AG04450 (cell line): ENCODE data around the gene UBASH3A. TPM values are rescaled to one million over a fixed set of nuclear protein-coding genes. Genes with fewer than 3 reads are reported as not detected.

Experiments used
- CTCF ChIA-PET: fragments of 300-600, 350-600 bp; formaldehyde crosslinking; extraction: SDS; loops from one replicate; lab custom pipeline; 2022; ENCODE audit warnings: antibody characterized with exemption, inconsistent platforms; lab: Charles Lee
- POLR2A ChIA-PET: fragments of 350-600 bp; formaldehyde crosslinking; extraction: SDS; loops from one replicate; lab custom pipeline; 2021; ENCODE audit warnings: antibody characterized with exemption, inconsistent platforms; lab: Yijun Ruan, JAX
- DNase-seq: peaks from one replicate; pipeline ENCODE4 v3.0.0-alpha.2; 2011; ENCODE audit warnings: low read depth, low spot score
- H3K27ac ChIP-seq: one replicate; pipeline ENCODE4 v1.5.1; 2012; ENCODE audit warnings: low read depth, low read length, control low read depth
- H3K27me3 ChIP-seq: one replicate; pipeline ENCODE4 v1.6.0; 2012; ENCODE audit warnings: low read length; ENCODE audit not compliant: control insufficient read depth, insufficient read depth
- H3K4me3 ChIP-seq: 2 replicates; pipeline ENCODE4 v1.5.1; 2011; ENCODE audit warnings: mild to moderate bottlenecking, low read depth, low read length, control low read depth
- H3K9me3 ChIP-seq: 2 replicates; pipeline ENCODE4 v1.5.1; 2012; ENCODE audit warnings: low read length; ENCODE audit not compliant: control insufficient read depth, insufficient read depth
- polyA plus RNA-seq: library from polyadenylated mRNA; depleted of rRNA; stranded (reverse); fragments of >200 nt; gene quantifications from 2 replicates; pipeline ENCODE4 v1.2.3, GENCODE V29; 2011
- TF ChIP-seq, protein P1 (sequence below): IDR thresholded peaks from 2 replicates; pipeline ENCODE4 v1.5.1; 2011; ENCODE audit warnings: low read depth, low read length, control low read depth, inconsistent platforms

UBASH3A gene
- polyA plus RNA-seq, 1 experiment: not detected

GRCh38 chr21:42374864-42375499, 28.7 kb upstream of the UBASH3A start:
- ChIA-PET CTCF (no interaction called here), POLR2A (interaction anchor here (0.7 kb wide), 1 partner anchor 60 kb away, joined by 10 read pairs; no protein-coding TSS in a partner anchor)
- Histone ChIP-seq H3K27ac (no peak overlapping the region), H3K4me3 (no peak overlapping the region), H3K27me3 (no peaks in the 10 kb centered on the region), H3K9me3 (no peaks in the 10 kb centered on the region)
- no peak for DNase-seq
- TF ChIP-seq, protein P1, sequence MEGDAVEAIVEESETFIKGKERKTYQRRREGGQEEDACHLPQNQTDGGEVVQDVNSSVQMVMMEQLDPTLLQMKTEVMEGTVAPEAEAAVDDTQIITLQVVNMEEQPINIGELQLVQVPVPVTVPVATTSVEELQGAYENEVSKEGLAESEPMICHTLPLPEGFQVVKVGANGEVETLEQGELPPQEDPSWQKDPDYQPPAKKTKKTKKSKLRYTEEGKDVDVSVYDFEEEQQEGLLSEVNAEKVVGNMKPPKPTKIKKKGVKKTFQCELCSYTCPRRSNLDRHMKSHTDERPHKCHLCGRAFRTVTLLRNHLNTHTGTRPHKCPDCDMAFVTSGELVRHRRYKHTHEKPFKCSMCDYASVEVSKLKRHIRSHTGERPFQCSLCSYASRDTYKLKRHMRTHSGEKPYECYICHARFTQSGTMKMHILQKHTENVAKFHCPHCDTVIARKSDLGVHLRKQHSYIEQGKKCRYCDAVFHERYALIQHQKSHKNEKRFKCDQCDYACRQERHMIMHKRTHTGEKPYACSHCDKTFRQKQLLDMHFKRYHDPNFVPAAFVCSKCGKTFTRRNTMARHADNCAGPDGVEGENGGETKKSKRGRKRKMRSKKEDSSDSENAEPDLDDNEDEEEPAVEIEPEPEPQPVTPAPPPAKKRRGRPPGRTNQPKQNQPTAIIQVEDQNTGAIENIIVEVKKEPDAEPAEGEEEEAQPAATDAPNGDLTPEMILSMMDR: no peak

DNA sequence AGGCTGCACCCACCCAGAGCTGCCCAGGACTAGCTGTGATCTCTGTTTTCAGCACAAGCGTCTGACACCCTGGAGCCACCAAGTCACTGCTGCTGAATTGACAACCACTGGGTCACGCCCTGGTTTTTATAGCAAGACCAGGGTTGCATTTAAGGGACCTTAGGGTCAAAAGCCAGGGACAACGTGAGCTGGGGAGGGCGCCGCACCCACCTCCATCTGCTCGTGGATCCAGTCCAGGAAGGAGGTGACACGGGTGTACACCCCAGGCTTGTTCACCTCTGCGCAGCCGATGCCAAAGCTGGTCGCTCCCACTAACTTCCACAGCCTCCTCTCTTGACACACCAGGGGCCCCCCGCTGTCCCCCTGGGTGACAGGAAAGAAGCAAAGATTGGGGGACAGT, 28.2 kb upstream of the UBASH3A start:
- ChIA-PET POLR2A (interaction anchor here (0.7 kb wide), 1 partner anchor 61 kb away, joined by 10 read pairs; no protein-coding TSS in a partner anchor), CTCF (no interaction called here)
- no peak overlapping the region for H3K4me3 ChIP-seq
- H3K27ac ChIP-seq: no peak overlapping the region
- H3K9me3 ChIP-seq: no peaks in the 10 kb centered on the region
- H3K27me3 ChIP-seq: no peaks in the 10 kb centered on the region
- TF ChIP-seq, protein P1: no peak
- no peak for DNase-seq

- ChIA-PET CTCF (no interaction called here), POLR2A (interaction anchor here (0.7 kb wide), 1 partner anchor 61 kb away, joined by 10 read pairs; no protein-coding TSS in a partner anchor)
- no peaks in the 10 kb centered on the region for H3K27me3 ChIP-seq
- TF ChIP-seq, protein P1: no peak
- no peak overlapping the region for H3K27ac ChIP-seq
- no peak for DNase-seq
- H3K4me3 ChIP-seq: no peak overlapping the region
- H3K9me3 ChIP-seq: no peaks in the 10 kb centered on the region
Measured at GRCh38 chr21:42375966-42376337, 27.8 kb upstream of the UBASH3A start.

DNA sequence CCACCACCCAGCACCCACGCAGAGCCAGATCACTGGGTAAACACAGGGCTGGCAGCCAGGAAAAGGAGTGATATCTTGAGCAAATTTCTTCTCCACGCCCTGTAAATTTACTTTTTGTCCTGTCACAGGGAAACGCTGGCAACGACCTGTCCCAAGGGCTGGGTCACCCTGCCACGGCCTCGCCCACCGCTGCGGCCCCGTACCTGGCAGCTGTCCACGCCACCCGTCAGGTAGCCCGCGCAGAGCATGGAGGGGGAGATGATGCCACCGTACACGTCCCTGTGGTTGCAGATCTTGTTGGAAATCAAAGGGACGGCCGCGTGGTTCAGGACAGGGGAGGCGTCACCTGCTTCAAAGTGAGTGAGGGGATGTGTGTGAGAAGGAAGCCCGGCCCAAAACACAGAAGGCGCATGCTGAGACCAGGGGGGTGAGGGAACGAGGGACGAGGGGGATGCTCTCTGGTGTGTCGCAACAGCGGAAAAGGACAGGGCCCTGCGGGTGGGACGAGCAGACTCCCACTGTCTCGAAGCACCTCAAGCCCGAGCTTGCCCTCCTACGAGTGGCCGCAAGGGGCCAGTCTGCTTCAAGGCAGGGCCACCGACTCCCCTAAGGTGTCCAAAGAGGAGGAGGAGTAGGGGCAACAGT, 27.2 kb upstream of the UBASH3A start:
- ChIA-PET CTCF (no interaction called here), POLR2A (no interaction called here)
- Histone ChIP-seq H3K9me3 (no peaks in the 10 kb centered on the region), H3K4me3 (no peak overlapping the region), H3K27ac (no peak overlapping the region), H3K27me3 (no peaks in the 10 kb centered on the region)
- DNase-seq: no peak
- TF ChIP-seq, protein P1: no peak
